Measurements from ENCODE around the gene ACMSD. TPM values are rescaled to one million over a fixed set of nuclear protein-coding genes. Genes with fewer than 3 reads are reported as not detected.
"Not testable (repeated sequence)": the region's sequence is repeated elsewhere in the genome, so short reads cannot be mapped to it uniquely, and the experiment has no call there.

ACMSD gene
- total RNA-seq (not detected), polyA plus RNA-seq (not detected)
- long read RNA-seq, donor 1, partial matches to known transcripts: 0 of 3 reads
- long read RNA-seq, donor 1, other reads (novel, unspliced or antisense): 3 of 3 reads
- long read RNA-seq, donor 2: 0 reads
- long read RNA-seq, donor 3, partial matches to known transcripts: 0 of 1 reads
- long read RNA-seq, donor 3, other reads (novel, unspliced or antisense): 1 of 1 reads
- long read RNA-seq, donor 4: 0 reads

DNA sequence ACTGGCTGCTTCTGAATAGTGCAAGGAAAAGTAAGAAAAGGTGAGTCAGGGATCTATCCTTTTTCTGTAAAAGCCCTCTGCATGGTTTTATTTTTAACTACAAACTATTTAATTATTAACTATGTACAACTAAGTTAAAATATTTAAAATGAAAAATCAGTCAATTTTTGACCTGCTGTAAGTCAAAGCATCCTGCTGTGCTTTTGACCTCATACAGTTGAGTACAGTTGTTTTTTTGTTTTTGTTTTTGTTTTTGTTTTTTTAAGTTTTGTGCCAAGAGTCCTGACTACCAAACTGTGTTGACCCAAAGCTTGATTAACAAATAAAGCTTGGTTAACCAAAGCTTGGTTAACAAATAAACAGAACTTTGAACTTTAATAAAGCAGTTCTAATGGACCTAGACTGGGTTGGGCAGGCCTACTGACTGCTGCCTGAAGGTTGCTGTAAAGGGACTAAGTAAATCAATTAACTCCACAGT lies at the start of gene ACMSD:
TSS of gene ACMSD (plus strand) at position 474 of the 478 bp plus-strand sequence. CDS start 67 bp downstream, outside the sequence.
- intact Hi-C loops (cut with DNase I): no loop called here
- no peak for DNase-seq
- no peak for ATAC-seq
- Histone ChIP-seq H3K4me1 (ENCODE audit: control insufficient read depth, insufficient read depth, low read length) (no peaks in the 10 kb centered on the region), H3K4me3 (ENCODE audit: low read length) (no peak within 1 kb of the TSS), H3K27ac (ENCODE audit: low read length) (no peak within 1 kb of the TSS), H3K9me3 (ENCODE audit: control insufficient read depth, low read length) (no peaks in the 10 kb centered on the region), H3K27me3 (ENCODE audit: control insufficient read depth, insufficient read depth) (no peaks in the 10 kb centered on the region)

DNA sequence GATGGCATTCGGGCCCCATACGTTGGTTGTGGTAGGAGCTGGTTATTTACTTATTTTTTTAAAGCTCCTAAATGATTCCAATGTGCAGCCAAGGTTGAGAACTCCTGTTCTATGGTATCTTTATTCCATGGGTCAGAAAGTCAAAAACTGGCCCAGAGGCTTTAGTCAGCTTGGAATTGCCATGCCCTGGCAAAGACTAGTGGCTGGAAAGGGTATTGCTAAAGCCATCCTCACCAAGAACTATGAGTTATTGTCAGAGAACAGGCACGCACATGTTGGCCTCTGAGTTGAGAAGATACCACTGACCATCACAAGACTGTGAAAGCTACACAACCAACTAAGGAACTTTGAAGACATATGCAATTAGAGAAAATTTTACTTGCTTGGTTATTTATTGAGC lies 47.9 kb upstream of the ACMSD start:
- Histone ChIP-seq H3K9me3 (ENCODE audit: control insufficient read depth, low read length) (no peaks in the 10 kb centered on the region), H3K4me3 (ENCODE audit: low read length) (no peak overlapping the region), H3K4me1 (ENCODE audit: control insufficient read depth, insufficient read depth, low read length) (no peaks in the 10 kb centered on the region), H3K27ac (ENCODE audit: low read length) (no peak overlapping the region), H3K27me3 (ENCODE audit: control insufficient read depth, insufficient read depth) (no peaks in the 10 kb centered on the region)
- ATAC-seq (no peak), DNase-seq (no peak)
- intact Hi-C loops (cut with DNase I): no loop called here
- 91% methylated on average over 3 of the region's 3 CpGs for WGBS

DNA sequence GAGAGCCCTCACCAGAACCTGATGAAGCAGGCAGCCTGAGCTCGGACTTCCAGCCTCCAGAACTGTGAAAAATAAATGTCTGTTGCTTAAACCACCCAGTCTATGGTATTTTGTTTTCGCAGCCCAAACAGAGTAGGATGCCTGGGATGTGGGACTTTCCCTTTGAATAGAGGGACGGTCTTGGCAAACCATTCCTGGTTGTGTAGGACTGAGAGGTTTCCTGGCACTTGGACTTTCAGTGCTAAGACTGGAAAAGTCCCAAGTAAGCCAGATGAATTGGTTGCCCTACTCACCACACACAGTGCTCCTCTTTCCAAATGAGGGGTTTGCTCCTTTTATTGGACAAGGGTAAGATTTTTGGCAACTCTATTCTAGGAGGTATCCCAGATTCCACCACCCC lies 46.8 kb upstream of the ACMSD start:
- no peak overlapping the region for H3K27ac ChIP-seq (ENCODE audit: low read length)
- intact Hi-C loops (cut with DNase I): no loop called here
- no peaks in the 10 kb centered on the region for H3K27me3 ChIP-seq (ENCODE audit: control insufficient read depth, insufficient read depth)
- no peaks in the 10 kb centered on the region for H3K9me3 ChIP-seq (ENCODE audit: control insufficient read depth, low read length)
- WGBS: 80% methylated on average over 3 of the region's 3 CpGs
- no peak for DNase-seq
- H3K4me1 ChIP-seq (ENCODE audit: control insufficient read depth, insufficient read depth, low read length): no peaks in the 10 kb centered on the region
- no peak for ATAC-seq
- no peak overlapping the region for H3K4me3 ChIP-seq (ENCODE audit: low read length)

DNA sequence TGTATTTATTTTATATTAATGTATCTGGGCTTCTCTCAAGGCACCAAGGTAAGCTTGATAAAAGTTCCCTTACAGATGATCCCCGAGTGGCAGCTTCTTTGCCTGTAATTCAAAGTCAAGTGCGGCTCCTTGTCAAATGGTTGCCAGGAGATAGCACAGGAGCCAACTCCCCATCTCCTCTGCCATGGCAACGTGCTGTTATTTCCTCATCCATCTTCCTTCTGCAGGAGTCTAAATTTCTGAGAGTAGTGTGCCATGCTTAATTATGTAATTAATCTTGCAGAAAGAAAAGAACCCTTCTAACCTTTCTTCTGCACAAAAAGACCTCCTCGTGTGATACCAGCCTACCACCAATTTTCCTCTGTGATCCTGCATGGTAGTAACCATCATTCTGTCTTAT lies 46.2 kb upstream of the ACMSD start:
- no peaks in the 10 kb centered on the region for H3K9me3 ChIP-seq (ENCODE audit: control insufficient read depth, low read length)
- no peak overlapping the region for H3K27ac ChIP-seq (ENCODE audit: low read length)
- no peaks in the 10 kb centered on the region for H3K4me1 ChIP-seq (ENCODE audit: control insufficient read depth, insufficient read depth, low read length)
- no peaks in the 10 kb centered on the region for H3K27me3 ChIP-seq (ENCODE audit: control insufficient read depth, insufficient read depth)
- 82% methylated on average over 4 of the region's 4 CpGs for WGBS
- ATAC-seq (no peak), DNase-seq (no peak)
- intact Hi-C loops (cut with DNase I): no loop called here
- H3K4me3 ChIP-seq (ENCODE audit: low read length): no peak overlapping the region

DNA sequence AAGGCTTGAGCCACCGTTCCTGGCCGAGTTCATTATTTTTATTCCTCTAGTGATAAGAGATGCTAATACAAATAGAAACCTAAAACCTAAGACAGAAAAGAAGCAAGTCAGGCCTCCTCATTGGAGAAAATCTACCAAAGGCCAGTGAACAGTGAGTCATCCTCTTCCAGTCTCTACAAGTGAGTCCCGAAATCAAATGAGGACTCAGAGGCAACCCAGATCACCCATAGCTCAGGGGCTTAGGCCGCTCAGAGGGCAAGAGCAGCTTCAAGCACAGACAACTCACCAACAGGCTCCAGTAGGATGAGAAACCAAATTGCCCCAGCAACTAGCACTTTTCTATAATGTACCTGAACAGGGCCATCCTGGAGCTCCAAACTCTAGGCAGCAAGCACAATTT lies 42.7 kb upstream of the ACMSD start:
- intact Hi-C loops (cut with DNase I): no loop called here
- no peak overlapping the region for H3K27ac ChIP-seq (ENCODE audit: low read length)
- 82% methylated on average over 4 of the region's 4 CpGs for WGBS
- H3K4me3 ChIP-seq (ENCODE audit: low read length): no peak overlapping the region
- DNase-seq (no peak), ATAC-seq (no peak)
- no peaks in the 10 kb centered on the region for H3K9me3 ChIP-seq (ENCODE audit: control insufficient read depth, low read length)
- no peaks in the 10 kb centered on the region for H3K4me1 ChIP-seq (ENCODE audit: control insufficient read depth, insufficient read depth, low read length)
- no peaks in the 10 kb centered on the region for H3K27me3 ChIP-seq (ENCODE audit: control insufficient read depth, insufficient read depth)

DNA sequence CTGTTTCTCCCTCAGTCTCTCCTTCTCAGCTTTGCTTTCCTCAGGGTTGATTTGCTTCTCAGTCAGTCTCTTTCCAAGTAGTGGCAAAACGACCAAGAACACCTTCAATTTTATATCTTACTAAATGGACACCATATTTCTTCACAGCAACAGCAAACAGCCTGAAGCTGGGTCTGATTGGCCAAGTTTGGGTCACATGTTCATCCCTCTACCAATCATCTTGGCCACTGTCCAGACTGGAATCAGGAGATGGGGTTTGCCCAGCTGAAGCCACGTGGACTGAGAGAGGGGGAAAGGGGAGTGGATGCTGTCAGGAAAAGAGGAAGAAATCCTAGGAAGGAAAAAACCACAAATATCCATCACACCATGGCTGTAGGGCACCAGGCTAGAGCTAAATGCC lies 42.0 kb upstream of the ACMSD start:
- Histone ChIP-seq H3K27me3 (ENCODE audit: control insufficient read depth, insufficient read depth) (no peaks in the 10 kb centered on the region), H3K4me1 (ENCODE audit: control insufficient read depth, insufficient read depth, low read length) (no peaks in the 10 kb centered on the region), H3K9me3 (ENCODE audit: control insufficient read depth, low read length) (no peaks in the 10 kb centered on the region), H3K27ac (ENCODE audit: low read length) (no peak overlapping the region), H3K4me3 (ENCODE audit: low read length) (no peak overlapping the region)
- ATAC-seq: no peak
- 68% methylated on average over 2 of the region's 2 CpGs for WGBS
- intact Hi-C loops (cut with DNase I): no loop called here
- DNase-seq: no peak

DNA sequence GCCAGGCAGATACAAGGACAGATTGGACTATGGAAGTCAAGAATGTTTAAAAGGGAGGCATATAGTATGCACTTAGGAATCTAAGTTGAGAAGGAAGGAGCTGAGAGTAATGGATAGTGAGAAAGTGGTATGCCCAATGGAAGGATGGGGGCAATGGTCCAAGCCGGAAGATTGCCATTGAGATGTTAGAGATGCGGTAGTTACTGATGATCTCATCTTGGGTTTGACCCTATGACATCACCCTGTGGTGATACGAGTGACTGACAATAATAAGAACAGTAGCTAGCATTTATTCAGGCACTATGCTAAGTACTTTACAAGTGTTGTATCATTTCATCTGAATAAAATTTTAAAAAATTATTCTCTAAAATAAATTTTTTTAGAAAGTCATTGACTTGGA lies 38.5 kb upstream of the ACMSD start:
- DNase-seq (no peak), ATAC-seq (no peak)
- no peak overlapping the region for H3K4me3 ChIP-seq (ENCODE audit: low read length)
- 82% methylated on average over 3 of the region's 3 CpGs for WGBS
- no peaks in the 10 kb centered on the region for H3K9me3 ChIP-seq (ENCODE audit: control insufficient read depth, low read length)
- H3K4me1 ChIP-seq (ENCODE audit: control insufficient read depth, insufficient read depth, low read length): no peaks in the 10 kb centered on the region
- H3K27ac ChIP-seq (ENCODE audit: low read length): no peak overlapping the region
- no peaks in the 10 kb centered on the region for H3K27me3 ChIP-seq (ENCODE audit: control insufficient read depth, insufficient read depth)
- intact Hi-C loops (cut with DNase I): no loop called here

DNA sequence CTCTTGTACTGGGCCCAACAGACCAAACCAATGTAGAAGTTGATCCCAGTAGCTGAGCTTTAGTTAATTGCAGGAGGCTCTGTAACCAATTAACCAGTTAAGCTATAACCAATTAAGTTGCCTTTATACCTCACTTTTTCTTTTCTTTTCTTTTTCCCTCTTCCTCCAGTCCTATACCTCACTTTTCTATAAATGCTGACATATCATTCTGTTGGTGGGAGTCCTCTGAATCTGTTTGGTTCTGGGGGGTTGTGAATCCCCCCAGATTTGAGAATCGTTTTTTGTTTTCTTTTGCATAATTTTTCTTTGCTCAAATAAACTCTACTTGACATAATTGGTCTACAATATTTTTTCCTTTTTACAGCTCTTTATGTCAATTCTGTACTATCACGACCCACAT lies 38.1 kb upstream of the ACMSD start:
- no peak overlapping the region for H3K27ac ChIP-seq (ENCODE audit: low read length)
- no peak for ATAC-seq
- H3K27me3 ChIP-seq (ENCODE audit: control insufficient read depth, insufficient read depth): no peaks in the 10 kb centered on the region
- no peaks in the 10 kb centered on the region for H3K4me1 ChIP-seq (ENCODE audit: control insufficient read depth, insufficient read depth, low read length)
- no peak overlapping the region for H3K4me3 ChIP-seq (ENCODE audit: low read length)
- no peaks in the 10 kb centered on the region for H3K9me3 ChIP-seq (ENCODE audit: control insufficient read depth, low read length)
- DNase-seq: no peak
- intact Hi-C loops (cut with DNase I): no loop called here
- 72% methylated on average over 2 of the region's 2 CpGs for WGBS

DNA sequence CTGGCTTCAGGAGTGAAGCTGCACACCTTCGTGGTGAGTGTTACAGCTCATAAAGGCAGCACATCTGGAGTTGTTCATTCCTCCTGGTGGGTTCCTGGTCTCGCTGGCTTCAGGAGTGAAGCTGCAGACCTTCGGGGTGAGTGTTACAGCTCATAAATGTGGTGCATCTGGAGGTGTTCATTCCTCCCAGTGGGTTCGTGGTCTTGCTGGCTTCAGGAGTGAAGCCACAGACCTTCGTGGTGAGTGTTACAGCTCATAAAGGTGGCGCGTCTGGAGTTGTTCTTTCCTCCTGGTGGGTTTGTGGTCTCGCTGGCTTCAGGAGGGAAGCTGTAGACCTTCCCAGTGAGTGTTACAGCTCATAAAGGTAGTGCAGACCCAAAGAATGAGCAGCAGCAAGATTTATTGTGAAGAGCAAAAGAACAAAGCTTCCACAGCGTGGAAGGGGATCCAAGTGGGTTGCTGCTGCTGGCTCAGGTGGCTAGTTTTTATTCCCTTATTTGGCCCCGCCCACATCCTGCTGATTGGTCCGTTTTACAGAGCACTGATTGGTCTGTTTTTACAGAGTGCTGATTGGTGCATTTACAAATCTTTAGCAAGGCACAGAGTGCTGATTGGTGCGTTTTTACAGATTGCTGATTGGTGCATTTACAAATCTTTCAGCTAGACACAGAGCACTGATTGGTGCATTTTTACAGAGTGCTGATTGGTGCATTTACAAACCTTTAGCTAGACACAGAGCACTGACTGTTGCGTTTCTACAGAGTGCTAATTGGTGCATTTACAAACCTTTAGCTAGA lies 34.6 kb upstream of the ACMSD start:
- H3K4me3 ChIP-seq (ENCODE audit: low read length); DNase-seq; H3K9me3 ChIP-seq (ENCODE audit: control insufficient read depth, low read length); H3K27ac ChIP-seq (ENCODE audit: low read length); H3K4me1 ChIP-seq (ENCODE audit: control insufficient read depth, insufficient read depth, low read length); intact Hi-C loops (cut with DNase I); H3K27me3 ChIP-seq (ENCODE audit: control insufficient read depth, insufficient read depth); ATAC-seq: not testable (repeated sequence)
- WGBS: 74% methylated on average over 13 of the region's 13 CpGs

DNA sequence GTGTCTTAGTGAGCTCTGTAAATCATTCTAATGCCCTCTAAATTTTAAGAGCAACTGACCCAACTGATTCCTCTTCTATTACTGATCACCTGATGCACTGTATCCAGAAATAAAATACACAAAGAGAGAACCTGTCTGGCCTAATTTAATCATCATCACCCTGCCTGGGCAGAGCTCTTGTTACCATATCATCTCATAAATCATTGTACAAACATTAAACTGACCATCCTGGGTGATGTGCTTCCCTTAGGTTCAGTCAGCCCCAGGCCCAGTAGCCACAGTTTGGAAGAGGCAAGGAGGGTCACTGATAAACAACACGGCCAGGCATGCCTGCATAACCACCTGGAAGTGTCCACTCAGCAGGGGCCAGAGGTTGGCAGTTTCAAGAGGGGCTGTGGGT lies 22.7 kb upstream of the ACMSD start:
- no peaks in the 10 kb centered on the region for H3K4me1 ChIP-seq (ENCODE audit: control insufficient read depth, insufficient read depth, low read length)
- ATAC-seq: no peak
- DNase-seq: no peak
- no peaks in the 10 kb centered on the region for H3K9me3 ChIP-seq (ENCODE audit: control insufficient read depth, low read length)
- H3K27me3 ChIP-seq (ENCODE audit: control insufficient read depth, insufficient read depth): no peaks in the 10 kb centered on the region
- intact Hi-C loops (cut with DNase I): no loop called here
- 46% methylated on average over 1 of the region's 1 CpG for whole genome bisulfite sequencing
- no peak overlapping the region for H3K27ac ChIP-seq (ENCODE audit: low read length)
- no peak overlapping the region for H3K4me3 ChIP-seq (ENCODE audit: low read length)

DNA sequence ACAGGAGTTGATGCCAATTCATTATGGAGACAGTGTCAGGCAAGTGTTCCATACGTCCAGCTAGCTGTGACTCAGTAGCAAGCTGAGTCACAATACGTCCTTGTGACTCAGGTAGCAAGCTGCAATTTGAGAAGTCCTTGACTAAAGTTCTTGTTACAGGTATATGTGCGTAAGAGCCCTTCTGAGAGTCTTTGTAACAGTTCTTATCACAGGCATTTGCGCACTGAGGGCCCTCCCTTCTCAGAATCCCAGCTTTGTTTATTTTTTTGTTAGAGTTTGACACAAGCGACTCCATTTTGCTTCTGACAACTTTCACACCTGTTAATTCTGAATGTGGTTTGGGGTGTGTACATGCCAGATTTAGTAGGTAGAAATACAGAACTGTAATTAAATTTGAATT lies 20.1 kb upstream of the ACMSD start:
- DNase-seq (no peak), ATAC-seq (no peak)
- Histone ChIP-seq H3K27ac (ENCODE audit: low read length) (no peak overlapping the region), H3K27me3 (ENCODE audit: control insufficient read depth, insufficient read depth) (no peaks in the 10 kb centered on the region), H3K4me1 (ENCODE audit: control insufficient read depth, insufficient read depth, low read length) (no peaks in the 10 kb centered on the region), H3K9me3 (ENCODE audit: control insufficient read depth, low read length) (no peaks in the 10 kb centered on the region), H3K4me3 (ENCODE audit: low read length) (no peak overlapping the region)
- WGBS: 86% methylated on average over 5 of the region's 5 CpGs
- intact Hi-C loops (cut with DNase I): no loop called here
